ENCODE results near the gene BCO2.

DNA sequence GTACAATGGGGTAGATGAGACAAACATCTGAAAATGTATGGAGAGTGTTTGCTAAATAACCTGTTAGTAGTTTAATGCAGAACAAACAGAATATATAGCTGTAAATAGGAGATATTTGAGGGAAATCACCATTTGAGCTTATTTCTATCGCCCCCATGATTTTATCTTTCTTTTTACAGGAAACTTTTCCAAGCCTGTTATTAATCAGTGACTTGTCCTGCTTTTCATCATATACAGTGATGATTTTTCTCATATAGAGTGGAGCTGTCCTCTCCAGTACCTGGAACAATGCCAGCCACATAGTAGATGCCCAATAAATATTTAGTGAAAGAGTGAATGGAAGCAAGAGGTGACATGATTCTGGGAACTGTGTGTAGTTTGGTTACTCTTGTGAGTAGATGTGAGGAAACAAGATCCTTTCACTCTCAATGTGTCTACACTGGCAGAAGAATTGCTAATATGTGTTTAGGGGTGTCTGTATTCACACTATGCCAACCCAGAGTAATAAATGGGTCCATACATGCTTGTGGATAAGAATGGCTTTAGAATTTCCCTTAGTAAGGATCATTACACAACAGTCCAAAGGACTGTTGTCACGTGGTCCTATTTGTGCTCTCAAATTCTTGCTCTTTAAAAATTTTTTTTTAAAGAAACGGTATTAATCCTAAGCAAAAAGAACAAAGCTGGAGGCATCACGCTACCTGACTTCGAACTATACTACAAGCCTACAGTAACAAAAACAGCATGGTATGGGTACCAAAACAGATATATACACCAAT, 48.6 kb downstream of the BCO2 start:
- TF ChIP-seq EZH2 (IDR thresholded peaks at IDR 0.05) (no peak), CTCF (IDR thresholded peaks at IDR 0.05) (no peak), EZH2phosphoT487 (IDR thresholded peaks at IDR 0.05) (no peak)
